Measurements from ENCODE around the gene NEU4.
A peak's percentile ranks its signal among the peaks of the same experiment; 100 is the strongest.

The NEU4 gene

GRCh38 chr2:241793385-241793784 is 15.6 kb upstream of the NEU4 start:
- Mint-ChIP-seq H3K4me1 (peaks cover 15% of the 10 kb centered on the region), H3K27ac (peak overlapping the region in 1 of 3 experiments; percentile 11), H3K4me3 (no peak overlapping the region), H3K9me3 (peaks cover 32% of the 10 kb centered on the region), H3K27me3 (ENCODE audit: low read depth) (no peaks in the 10 kb centered on the region), H3K36me3 (ENCODE audit: low read depth) (peaks cover 8% of the 10 kb centered on the region)
- TF ChIP-seq CTCF (IDR thresholded peaks at IDR 0.05; ENCODE audit: unreplicated experiment in 3 of 3) = no peak

- no peaks in the 10 kb centered on the region for H3K27me3 Mint-ChIP-seq (ENCODE audit: low read depth)
- H3K36me3 Mint-ChIP-seq (ENCODE audit: low read depth) = peaks cover 8% of the 10 kb centered on the region
- H3K4me3 Mint-ChIP-seq = no peak overlapping the region
- peaks cover 15% of the 10 kb centered on the region for H3K4me1 Mint-ChIP-seq
- H3K9me3 Mint-ChIP-seq = peaks cover 24% of the 10 kb centered on the region
- no peak for TF ChIP-seq CTCF (IDR thresholded peaks at IDR 0.05; ENCODE audit: unreplicated experiment in 3 of 3)
- H3K27ac Mint-ChIP-seq = no peak overlapping the region
Observed at GRCh38 chr2:241794250-241794823, 14.7 kb upstream of the NEU4 start.

- TF ChIP-seq CTCF (IDR thresholded peaks at IDR 0.05; ENCODE audit: unreplicated experiment in 3 of 3) = no peak
- peaks cover 6% of the 10 kb centered on the region for H3K36me3 Mint-ChIP-seq (ENCODE audit: low read depth)
Observed at GRCh38 chr2:241795021-241795999, 13.7 kb upstream of the NEU4 start.

GRCh38 chr2:241796209-241796608 is 12.8 kb upstream of the NEU4 start:
- Mint-ChIP-seq H3K27me3 (ENCODE audit: low read depth) (peaks cover 3% of the 10 kb centered on the region), H3K9me3 (peaks cover 10% of the 10 kb centered on the region), H3K36me3 (ENCODE audit: low read depth) (no peaks in the 10 kb centered on the region), H3K27ac (no peak overlapping the region), H3K4me1 (peaks cover 15% of the 10 kb centered on the region), H3K4me3 (no peak overlapping the region)
- TF ChIP-seq CTCF (IDR thresholded peaks at IDR 0.05; ENCODE audit: unreplicated experiment in 3 of 3) = no peak

More at GRCh38 chr2:241795021-241795999, 13.7 kb upstream of the NEU4 start:
- peaks cover 18% of the 10 kb centered on the region for H3K9me3 Mint-ChIP-seq
- peaks cover 3% of the 10 kb centered on the region for H3K27me3 Mint-ChIP-seq (ENCODE audit: low read depth)
- peaks cover 15% of the 10 kb centered on the region for H3K4me1 Mint-ChIP-seq
- H3K4me3 Mint-ChIP-seq = no peak overlapping the region
- H3K27ac Mint-ChIP-seq = peak overlapping the region in 1 of 3 experiments; percentile 49

GRCh38 chr2:241796610-241797138 is 12.3 kb upstream of the NEU4 start:
- Mint-ChIP-seq H3K4me1 (peaks cover 15% of the 10 kb centered on the region), H3K27me3 (ENCODE audit: low read depth) (peaks cover 3% of the 10 kb centered on the region), H3K4me3 (no peak overlapping the region), H3K36me3 (ENCODE audit: low read depth) (no peaks in the 10 kb centered on the region), H3K27ac (peak overlapping the region in 2 of 3 experiments; percentile 13 to 31), H3K9me3 (peaks cover 9% of the 10 kb centered on the region)
- TF ChIP-seq CTCF (IDR thresholded peaks at IDR 0.05; ENCODE audit: unreplicated experiment in 3 of 3) = no peak

All from nephron (organoid).